Fibroblast of skin of left biceps (primary cell): Measurements from ENCODE around the gene ALAD.
"Not testable (repeated sequence)": the region's sequence is repeated elsewhere in the genome, so short reads cannot be mapped to it uniquely, and the experiment has no call there.

Experiments
- DNase-seq, 2 experiments: peaks; one replicate each; pipeline ENCODE4 v3.0.0-alpha.2; 2013; ENCODE audit warnings: low read depth in 2 of 2

The ALAD gene

GRCh38 chr9:113373676-113374392 lies 27.2 kb downstream of the ALAD start:
- no peak for DNase-seq

- DNase-seq = no peak
Measured at GRCh38 chr9:113373256-113373655, 27.8 kb downstream of the ALAD start.

GRCh38 chr9:113372059-113372458 lies 29.0 kb downstream of the ALAD start:
- DNase-seq = no peak

- DNase-seq = no peak
Measured at GRCh38 chr9:113370806-113371325, 30.2 kb downstream of the ALAD start.

- DNase-seq = no peak
Measured at GRCh38 chr9:113369855-113370140, 31.3 kb downstream of the ALAD start.

- DNase-seq = no peak
Measured at GRCh38 chr9:113368982-113369854, 31.9 kb downstream of the ALAD start.

- DNase-seq = no peak
Measured at GRCh38 chr9:113368348-113368981, 32.6 kb downstream of the ALAD start.

- DNase-seq = not testable (repeated sequence)
Measured at GRCh38 chr9:113365652-113366051, 35.4 kb downstream of the ALAD start.

GRCh38 chr9:113364951-113365350 lies 36.1 kb downstream of the ALAD start:
- DNase-seq = no peak

- DNase-seq = no peak
Measured at GRCh38 chr9:113363336-113363735, 37.7 kb downstream of the ALAD start.

- DNase-seq = no peak
Measured at GRCh38 chr9:113361304-113362018, 39.6 kb downstream of the ALAD start.

- DNase-seq = no peak
Measured at GRCh38 chr9:113360242-113360842, 40.7 kb downstream of the ALAD start.

GRCh38 chr9:113359385-113359784 lies 41.7 kb downstream of the ALAD start:
- no peak for DNase-seq

GRCh38 chr9:113356686-113357292 lies 44.3 kb downstream of the ALAD start:
- no peak for DNase-seq

GRCh38 chr9:113355040-113355596 lies 46.0 kb downstream of the ALAD start:
- no peak for DNase-seq

- no peak for DNase-seq
Measured at GRCh38 chr9:113352411-113352810, 48.7 kb downstream of the ALAD start.

GRCh38 chr9:113352006-113352405 lies 49.1 kb downstream of the ALAD start:
- no peak for DNase-seq

- DNase-seq = no peak
Measured at GRCh38 chr9:113350937-113351336, 50.1 kb downstream of the ALAD start.

- DNase-seq = no peak
Measured at GRCh38 chr9:113350107-113350661, 50.9 kb downstream of the ALAD start.

- DNase-seq = no peak
Measured at GRCh38 chr9:113349445-113350094, 51.5 kb downstream of the ALAD start, which contains the start of gene BSPRY. BSPRY (plus strand) TSS chr9:113349541; CDS start chr9:113349580, 39 bp downstream.
